ENCODE data around the gene LTA4H. TPM values are rescaled to one million over a fixed set of nuclear protein-coding genes. Genes with fewer than 3 reads are reported as not detected.

The LTA4H gene
- total and polyA plus RNA-seq, 2 of the 4 experiments (the other 2 are of a cell fraction) = 41.0 to 43.3 TPM

- H2BK5ac ChIP-seq (ENCODE audit: low read depth, low read length, poor library complexity, severe bottlenecking) = no peak overlapping the region
- no peaks in the 10 kb centered on the region for H3K4me1 ChIP-seq (ENCODE audit: control insufficient read depth, insufficient read depth, low read length)
- in situ Hi-C loops (cut with MboI; ENCODE audit: low sequenced_read_pairs) = no loop called here
- H3K23ac ChIP-seq (ENCODE audit: low read depth, low read length) = no peak overlapping the region
- CTCF ChIA-PET = interaction anchor here (0.6 to 3.0 kb wide), 3 partner anchors 10 to 1632 kb away, joined by 3 to 11 read pairs (median 7); no protein-coding TSS in a partner anchor
- H2AFZ ChIP-seq (replicated peaks; ENCODE audit: low read length, poor library complexity) = no peak overlapping the region
- no peak overlapping the region for H3K4me3 ChIP-seq (ENCODE audit: insufficient read depth, low read depth, low read length)
- H3K27ac ChIP-seq (ENCODE audit: insufficient read depth, low read length) = no peak overlapping the region
- H2BK20ac ChIP-seq (ENCODE audit: low read depth, low read length) = no peak overlapping the region
- intact Hi-C loops (cut with micrococcal nuclease) = loop anchor here (2.0 kb wide), 2 partner anchors 179 to 417 kb away; no protein-coding TSS in a partner anchor
- H4K91ac ChIP-seq (ENCODE audit: insufficient read depth, low read depth, low read length) = no peak overlapping the region
- DNase-seq = no peak
- H2AK9ac ChIP-seq (replicated peaks; ENCODE audit: low read depth, low read length, poor library complexity) = no peak overlapping the region
- no peak overlapping the region for H4K8ac ChIP-seq (ENCODE audit: low read depth in 2 of 2, low read length in 2 of 2)
- H3K9me3 ChIP-seq (ENCODE audit: control insufficient read depth, insufficient read depth, low read length) = no peaks in the 10 kb centered on the region
- no peak overlapping the region for H3K14ac ChIP-seq (replicated peaks; ENCODE audit: low read depth, low read length)
- no peaks in the 10 kb centered on the region for H4K20me1 ChIP-seq (ENCODE audit: insufficient read depth, low read length)
- H4K5ac ChIP-seq (ENCODE audit: low read depth, low read length) = no peak overlapping the region
- TF ChIP-seq USF2 (IDR thresholded peaks at IDR 0.05; ENCODE audit: low read depth, low read length) (no peak), MAFK (IDR thresholded peaks at IDR 0.05; ENCODE audit: low read depth, low read length) (no peak), SMC3 (IDR thresholded peaks at IDR 0.05; ENCODE audit: low read depth, low read length) (no peak), MXI1 (IDR thresholded peaks at IDR 0.05; ENCODE audit: borderline replicate concordance, low read depth, low read length) (no peak), RAD21 (IDR thresholded peaks at IDR 0.05; ENCODE audit: low read length) (no peak), CHD1 (IDR thresholded peaks at IDR 0.05; ENCODE audit: low read depth, low read length) (no peak)
- dilution Hi-C loops (cut with HindIII; ENCODE audit: low sequenced_read_pairs, unreplicated experiment) = no loop called here
- BruUV-seq (replicated peaks) = no TSS peak
- H3K4me2 ChIP-seq (ENCODE audit: low read depth, low read length) = no peak overlapping the region
- no peak overlapping the region for H2BK15ac ChIP-seq (ENCODE audit: low read depth, low read length)
- H3K9me1 ChIP-seq (ENCODE audit: insufficient read depth, low read length) = no peaks in the 10 kb centered on the region; the same call in 1 of the 2 replicates
- H2AK5ac ChIP-seq (ENCODE audit: low read depth, low read length) = no peak overlapping the region
- H3K4ac ChIP-seq (ENCODE audit: low read depth, low read length) = no peak overlapping the region
- H3K56ac ChIP-seq (ENCODE audit: extremely low read depth, insufficient read depth, low read length) = no peak overlapping the region
- H2BK120ac ChIP-seq (ENCODE audit: low read depth, low read length) = no peak overlapping the region
- peaks cover 6% of the 10 kb centered on the region; the same call in 1 of the 2 replicates for H3K36me3 ChIP-seq (ENCODE audit: control insufficient read depth, insufficient read depth, low read length)
- ATAC-seq (ENCODE audit: low read depth) = no peak
- WGBS, 2 experiments (ENCODE audit: extremely low coverage in 2 of 2, insufficient read length in 1 of 2) = 67% methylated on average over 1 of the region's 5 CpGs; no CpG with 5 or more reads in 1 of the 2 experiments
- no peak overlapping the region for H3K18ac ChIP-seq (ENCODE audit: low read depth, low read length)
- H3K9ac ChIP-seq (ENCODE audit: low read depth, low read length) = no peak overlapping the region
- POLR2A ChIA-PET (ENCODE audit: unreplicated experiment) = no interaction called here
- H3K27me3 ChIP-seq (ENCODE audit: control insufficient read depth, insufficient read depth, low read length) = no peaks in the 10 kb centered on the region
- H3K79me1 ChIP-seq (ENCODE audit: low read depth in 1 of 2, low read length in 2 of 2) = no peaks in the 10 kb centered on the region
Measured at GRCh38 chr12:95999484-95999883, 35.9 kb downstream of the LTA4H start.

All from IMR-90 (cell line).